ENCODE measurements around the gene DDAH1. TPM values are rescaled to one million over a fixed set of nuclear protein-coding genes. Genes with fewer than 3 reads are reported as not detected.

DDAH1 gene
- total and polyA plus RNA-seq, 2 experiments from 2014 or later = 29.4 to 41.7 TPM

- TF ChIP-seq ZNF462 (CRISPR knock-in tag; IDR thresholded peaks at IDR 0.05) (no peak), EZH2phosphoT487 (IDR thresholded peaks at IDR 0.05; ENCODE audit: unreplicated experiment) (no peak), ZNF331 (CRISPR knock-in tag; IDR thresholded peaks at IDR 0.05; ENCODE audit: low read depth) (no peak), CTCF (conservative IDR thresholded peaks at IDR 0.05; ENCODE audit: low read depth in 2 of 2) (no peak), POLR2AphosphoS5 (IDR thresholded peaks at IDR 0.05; ENCODE audit: low read depth) (no peak)
- TF ChIP-seq, protein P1, sequence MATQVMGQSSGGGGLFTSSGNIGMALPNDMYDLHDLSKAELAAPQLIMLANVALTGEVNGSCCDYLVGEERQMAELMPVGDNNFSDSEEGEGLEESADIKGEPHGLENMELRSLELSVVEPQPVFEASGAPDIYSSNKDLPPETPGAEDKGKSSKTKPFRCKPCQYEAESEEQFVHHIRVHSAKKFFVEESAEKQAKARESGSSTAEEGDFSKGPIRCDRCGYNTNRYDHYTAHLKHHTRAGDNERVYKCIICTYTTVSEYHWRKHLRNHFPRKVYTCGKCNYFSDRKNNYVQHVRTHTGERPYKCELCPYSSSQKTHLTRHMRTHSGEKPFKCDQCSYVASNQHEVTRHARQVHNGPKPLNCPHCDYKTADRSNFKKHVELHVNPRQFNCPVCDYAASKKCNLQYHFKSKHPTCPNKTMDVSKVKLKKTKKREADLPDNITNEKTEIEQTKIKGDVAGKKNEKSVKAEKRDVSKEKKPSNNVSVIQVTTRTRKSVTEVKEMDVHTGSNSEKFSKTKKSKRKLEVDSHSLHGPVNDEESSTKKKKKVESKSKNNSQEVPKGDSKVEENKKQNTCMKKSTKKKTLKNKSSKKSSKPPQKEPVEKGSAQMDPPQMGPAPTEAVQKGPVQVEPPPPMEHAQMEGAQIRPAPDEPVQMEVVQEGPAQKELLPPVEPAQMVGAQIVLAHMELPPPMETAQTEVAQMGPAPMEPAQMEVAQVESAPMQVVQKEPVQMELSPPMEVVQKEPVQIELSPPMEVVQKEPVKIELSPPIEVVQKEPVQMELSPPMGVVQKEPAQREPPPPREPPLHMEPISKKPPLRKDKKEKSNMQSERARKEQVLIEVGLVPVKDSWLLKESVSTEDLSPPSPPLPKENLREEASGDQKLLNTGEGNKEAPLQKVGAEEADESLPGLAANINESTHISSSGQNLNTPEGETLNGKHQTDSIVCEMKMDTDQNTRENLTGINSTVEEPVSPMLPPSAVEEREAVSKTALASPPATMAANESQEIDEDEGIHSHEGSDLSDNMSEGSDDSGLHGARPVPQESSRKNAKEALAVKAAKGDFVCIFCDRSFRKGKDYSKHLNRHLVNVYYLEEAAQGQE (IDR thresholded peaks at IDR 0.05; ENCODE audit: unreplicated experiment) = no peak
Observed at GRCh38 chr1:85454214-85454613, 10.7 kb downstream of the DDAH1 start (continued).

Measured in GM23338 (cell line).